Kidney tubule cell (primary cell): ENCODE measurements around the gene IQSEC1.

Experiments used
- DNase-seq: peaks from one replicate; pipeline ENCODE4 v3.0.0-alpha.2; 2018; ENCODE audit warnings: low spot score

IQSEC1 gene

DNA sequence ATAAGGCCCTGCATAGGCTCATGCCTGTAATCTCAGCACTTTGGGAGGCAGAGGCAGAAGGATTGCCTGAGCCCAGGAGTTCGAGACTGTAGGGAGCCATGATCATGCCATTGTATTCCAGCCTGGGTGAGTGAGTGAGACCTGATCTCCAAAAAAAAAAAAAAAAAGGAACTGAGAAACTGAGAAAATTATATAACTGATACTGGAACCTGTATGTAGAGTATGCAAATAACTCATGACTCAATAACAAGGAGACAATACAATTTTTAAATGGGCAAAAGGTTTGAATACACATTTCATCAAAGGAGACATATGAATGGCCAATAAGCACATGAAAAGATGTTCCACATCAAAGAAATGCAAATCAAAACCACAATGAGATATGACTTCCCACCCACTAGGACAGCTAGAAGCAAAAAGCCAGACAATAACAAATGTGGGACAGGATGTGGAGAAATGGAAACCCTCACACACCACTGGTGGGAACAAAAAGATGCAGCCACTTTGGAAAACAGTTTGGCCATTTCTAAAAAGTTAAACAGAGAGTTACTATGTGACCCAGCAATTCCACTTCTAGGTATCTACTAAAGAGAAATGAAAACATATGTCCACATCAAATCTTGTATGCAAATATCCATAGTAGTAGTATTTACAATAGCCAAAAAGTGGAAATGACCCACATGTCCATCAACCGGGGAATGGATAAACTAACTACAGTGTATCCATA is 70.7 kb downstream of the IQSEC1 start:
- no peak for DNase-seq

DNA sequence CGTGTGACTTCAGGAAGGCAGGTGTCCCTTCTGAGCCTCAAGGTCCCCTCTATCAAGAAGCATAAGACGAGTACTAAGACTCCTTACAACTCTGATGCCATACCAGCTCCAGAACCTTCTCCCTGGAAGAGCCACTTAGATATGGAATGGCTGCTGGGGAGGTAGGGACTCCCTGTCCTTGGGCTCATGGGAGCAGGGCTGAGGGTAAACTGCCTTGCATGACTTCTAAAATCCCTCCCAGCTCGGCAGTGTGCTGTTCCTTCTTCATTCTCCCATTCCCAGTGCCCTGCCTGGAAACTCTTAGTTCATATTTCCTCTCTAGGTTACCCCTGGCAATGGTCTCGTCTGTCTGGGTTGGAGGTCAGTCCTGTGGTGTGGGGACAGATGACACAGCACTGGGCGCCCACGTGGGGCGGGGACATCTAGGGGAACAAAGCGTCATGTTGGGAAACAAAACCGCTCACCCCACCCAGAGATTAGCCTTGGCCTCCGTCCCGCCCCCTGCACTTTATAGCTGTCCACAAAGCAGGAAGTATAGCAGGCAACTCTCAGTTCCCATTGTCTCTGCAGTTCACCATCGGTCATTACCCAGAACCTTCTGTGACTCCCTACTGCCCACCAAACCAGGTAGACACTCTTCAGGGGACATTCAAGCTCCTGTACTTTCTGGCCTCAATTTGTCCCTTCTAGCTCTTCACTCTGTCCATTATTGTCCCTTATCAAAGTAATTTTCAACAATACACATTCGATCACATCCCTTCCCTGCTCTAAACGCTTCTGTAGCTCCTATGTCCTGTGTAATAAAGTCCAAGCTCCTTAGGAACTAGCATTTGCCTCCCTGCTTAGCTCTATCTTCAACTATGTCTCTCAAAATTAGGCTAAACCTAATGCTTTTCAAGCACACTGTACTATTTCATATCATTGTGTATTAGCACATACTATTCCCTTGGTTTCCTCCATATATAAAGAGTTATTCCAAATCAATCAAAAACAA is 73.8 kb downstream of the IQSEC1 start:
- DNase-seq, result no peak

- no peak for DNase-seq
Measured at GRCh38 chr3:12998648-12999047, 74.6 kb downstream of the IQSEC1 start.

DNA sequence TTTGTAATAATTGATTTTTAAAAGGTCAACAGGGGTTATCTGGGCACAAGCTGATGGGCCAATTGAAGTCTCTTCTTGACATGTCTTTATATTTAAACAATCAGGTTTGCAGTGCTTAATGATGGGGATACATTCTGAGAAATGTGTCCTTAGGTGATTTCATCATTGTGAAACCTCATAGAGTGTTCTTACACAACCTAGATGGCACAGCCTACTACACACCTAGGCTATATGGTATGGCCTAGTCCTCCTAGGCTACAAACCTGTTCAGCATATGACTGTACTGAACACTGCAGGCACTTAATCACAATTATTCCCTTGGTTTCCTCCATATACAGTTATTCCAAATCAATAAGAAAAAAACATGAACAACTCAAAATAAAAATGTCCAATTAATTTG is 75.8 kb downstream of the IQSEC1 start:
- DNase-seq, result no peak

DNA sequence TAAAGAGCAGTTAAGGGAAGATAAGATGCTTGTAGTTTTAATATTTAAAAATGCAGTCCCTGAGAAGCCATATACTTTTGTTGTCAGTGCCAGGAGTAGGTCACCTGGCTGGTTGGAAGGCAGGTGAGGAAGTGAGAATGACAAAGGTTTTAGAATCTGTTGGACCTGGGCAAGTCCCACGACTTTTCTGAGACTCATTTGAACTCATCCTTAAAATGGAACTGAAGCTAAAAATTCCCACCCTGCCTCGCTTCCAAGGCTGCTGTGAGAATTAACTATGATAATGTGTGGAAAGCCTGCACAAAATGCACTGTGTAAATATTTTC is 77.1 kb downstream of the IQSEC1 start:
- DNase-seq, result no peak

DNA sequence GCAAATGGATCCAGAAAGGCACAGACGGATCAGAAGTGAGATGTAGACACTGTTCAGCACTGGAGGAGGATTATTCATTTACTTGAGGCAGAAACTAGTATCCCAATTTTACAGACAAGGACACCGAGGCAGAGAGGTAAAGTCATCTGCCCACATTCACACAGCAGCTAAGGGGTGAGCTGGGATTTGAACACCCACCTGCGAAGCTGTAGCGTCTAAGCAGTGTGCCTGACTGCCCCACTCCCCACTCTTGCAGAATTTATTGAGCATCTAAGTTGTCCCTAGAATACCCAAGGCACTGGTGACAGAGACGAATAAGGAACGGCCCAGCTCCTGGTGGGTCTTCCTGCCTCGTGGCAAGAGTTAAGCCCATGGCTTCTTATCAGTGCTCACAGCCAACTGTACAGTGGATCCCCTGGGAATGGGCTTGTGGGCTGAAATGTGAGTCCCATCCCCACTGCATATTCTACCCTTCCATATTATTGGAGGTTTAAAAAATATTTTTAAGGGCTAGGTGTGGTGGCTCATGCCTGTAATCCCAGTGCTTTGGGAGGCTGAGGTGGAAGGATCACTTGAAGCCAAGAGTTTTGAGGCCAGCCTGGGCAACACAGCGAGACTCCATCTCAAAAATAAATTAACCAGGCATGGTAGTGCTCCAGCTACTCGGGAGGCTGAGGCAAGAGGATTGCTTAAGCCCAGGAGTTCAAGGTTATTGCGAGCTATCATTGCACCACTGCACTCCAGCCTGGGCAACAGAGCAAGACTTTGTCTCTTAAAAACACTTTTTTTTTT is 77.6 kb downstream of the IQSEC1 start:
- DNase-seq, result no peak

GRCh38 chr3:12994607-12995388 is 78.4 kb downstream of the IQSEC1 start:
- DNase-seq, result peak; percentile 76

GRCh38 chr3:12994357-12994606 is 78.9 kb downstream of the IQSEC1 start:
- no peak for DNase-seq

GRCh38 chr3:12993517-12994356 is 79.5 kb downstream of the IQSEC1 start:
- DNase-seq, result no peak

GRCh38 chr3:12992629-12993516 is 80.4 kb downstream of the IQSEC1 start:
- peak; percentile 25 for DNase-seq

GRCh38 chr3:12991861-12992281 is 81.4 kb downstream of the IQSEC1 start:
- DNase-seq, result no peak

GRCh38 chr3:12991481-12991837 is 81.8 kb downstream of the IQSEC1 start:
- DNase-seq, result no peak

GRCh38 chr3:12990781-12991480 is 82.3 kb downstream of the IQSEC1 start:
- peak; percentile 74 for DNase-seq

GRCh38 chr3:12990306-12990705 is 82.9 kb downstream of the IQSEC1 start:
- DNase-seq, result peak; percentile 49

GRCh38 chr3:12988728-12989454 is 84.3 kb downstream of the IQSEC1 start:
- DNase-seq, result no peak

- DNase-seq, result no peak
Measured at GRCh38 chr3:12987602-12988001, 85.6 kb downstream of the IQSEC1 start.

DNA sequence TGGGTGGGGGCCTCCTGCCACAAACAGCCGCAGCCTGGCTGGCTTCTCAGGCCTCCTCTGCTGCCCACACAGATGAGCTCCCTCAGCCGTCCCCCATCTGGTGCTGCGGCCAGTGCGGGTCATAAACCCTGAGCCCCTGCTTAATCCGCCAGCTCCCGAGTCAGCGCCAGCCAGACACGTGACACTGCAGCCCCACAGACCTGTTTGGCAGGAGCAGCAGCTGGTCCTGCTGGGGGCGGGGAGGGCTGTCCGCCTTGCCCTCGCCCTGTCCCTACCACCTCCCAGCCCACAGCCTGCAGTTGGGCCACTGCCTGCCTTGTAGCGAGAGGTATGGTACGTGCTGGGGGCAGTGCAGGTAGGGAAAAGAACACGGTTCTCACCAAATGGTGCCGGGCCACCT is 86.2 kb downstream of the IQSEC1 start:
- DNase-seq, result no peak

DNA sequence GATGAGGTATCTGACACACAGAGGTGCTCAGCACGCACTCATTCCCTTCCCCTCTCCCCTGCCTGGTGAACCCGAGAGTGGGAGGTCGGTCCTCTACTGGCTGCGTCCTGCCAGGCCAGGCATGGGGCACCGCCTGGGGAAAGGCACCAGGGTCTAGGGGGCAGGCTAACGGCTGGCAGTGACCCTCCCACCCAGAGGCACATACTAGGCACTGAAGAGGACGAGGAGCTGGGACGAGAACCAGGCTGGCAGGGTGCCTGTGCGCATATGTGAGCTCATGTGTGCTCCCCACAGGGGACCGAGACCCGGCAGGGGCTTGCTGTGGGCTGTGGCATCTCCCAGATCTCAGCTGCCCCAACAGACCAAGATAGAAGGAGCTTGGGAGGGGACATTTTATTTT is 86.7 kb downstream of the IQSEC1 start:
- DNase-seq, result no peak

- DNase-seq, result no peak
Measured at GRCh38 chr3:12986031-12986430, 87.2 kb downstream of the IQSEC1 start.
